Fibroblast of lung (primary cell): ENCODE data around the gene SLC35C1.

Experiments
- EZH2 ChIP-seq: IDR thresholded peaks from 2 replicates; pipeline ENCODE4 v1.5.1; 2012; ENCODE audit warnings: low read length, control low read depth, mild to moderate bottlenecking; ENCODE audit errors: missing control alignments
- TF ChIP-seq, protein P1 (sequence below), 2 donors: IDR thresholded peaks in 1 of 2; conservative IDR thresholded peaks in 1 of 2; 1 replicate in 1 of 2; 2 replicates in 1 of 2; pipeline ENCODE4 v1.5.1; 2011 to 2012; ENCODE audit warnings: low read length in 2 of 2, control low read depth in 1 of 2, inconsistent platforms in 1 of 2, low read depth in 1 of 2, mild to moderate bottlenecking in 1 of 2

DNA sequence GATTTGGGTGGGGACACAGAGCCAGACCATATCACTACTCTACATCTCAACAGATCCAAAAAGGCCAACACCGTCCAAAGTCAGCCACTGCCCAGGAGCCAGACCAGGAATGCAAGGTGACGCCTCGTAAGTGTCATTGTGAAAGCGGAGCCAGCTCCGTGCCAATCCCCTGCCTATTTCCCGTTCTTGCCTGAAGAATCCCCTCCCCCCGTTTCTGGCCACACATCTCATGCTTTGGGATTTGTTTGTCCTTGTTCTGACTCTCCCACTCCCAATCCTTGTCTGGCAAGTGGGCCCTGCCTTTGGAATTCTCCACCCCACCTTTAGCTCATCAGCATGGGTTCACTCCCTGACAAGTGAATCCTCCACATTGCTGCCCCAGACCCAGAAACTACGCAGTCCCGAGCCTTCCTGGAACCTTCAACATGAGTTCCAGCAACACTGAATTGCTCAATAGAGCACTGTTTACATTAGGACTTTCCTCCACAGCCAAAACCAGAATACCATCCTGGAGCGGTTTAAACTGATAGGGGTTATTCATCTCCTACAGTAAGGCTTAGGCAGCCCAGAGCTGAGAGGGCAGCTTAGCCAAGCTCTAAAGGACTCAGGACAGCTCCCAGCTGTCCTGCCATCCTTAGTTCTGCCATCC is 6.0 kb upstream of the SLC35C1 start:
- TF ChIP-seq, protein P1, sequence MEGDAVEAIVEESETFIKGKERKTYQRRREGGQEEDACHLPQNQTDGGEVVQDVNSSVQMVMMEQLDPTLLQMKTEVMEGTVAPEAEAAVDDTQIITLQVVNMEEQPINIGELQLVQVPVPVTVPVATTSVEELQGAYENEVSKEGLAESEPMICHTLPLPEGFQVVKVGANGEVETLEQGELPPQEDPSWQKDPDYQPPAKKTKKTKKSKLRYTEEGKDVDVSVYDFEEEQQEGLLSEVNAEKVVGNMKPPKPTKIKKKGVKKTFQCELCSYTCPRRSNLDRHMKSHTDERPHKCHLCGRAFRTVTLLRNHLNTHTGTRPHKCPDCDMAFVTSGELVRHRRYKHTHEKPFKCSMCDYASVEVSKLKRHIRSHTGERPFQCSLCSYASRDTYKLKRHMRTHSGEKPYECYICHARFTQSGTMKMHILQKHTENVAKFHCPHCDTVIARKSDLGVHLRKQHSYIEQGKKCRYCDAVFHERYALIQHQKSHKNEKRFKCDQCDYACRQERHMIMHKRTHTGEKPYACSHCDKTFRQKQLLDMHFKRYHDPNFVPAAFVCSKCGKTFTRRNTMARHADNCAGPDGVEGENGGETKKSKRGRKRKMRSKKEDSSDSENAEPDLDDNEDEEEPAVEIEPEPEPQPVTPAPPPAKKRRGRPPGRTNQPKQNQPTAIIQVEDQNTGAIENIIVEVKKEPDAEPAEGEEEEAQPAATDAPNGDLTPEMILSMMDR (conservative IDR thresholded peaks at IDR 0.05 in 1 of 2, IDR thresholded peaks at IDR 0.05 in 1 of 2; ENCODE audit: low read depth in 1 of 2, low read length in 2 of 2), result no peak
- TF ChIP-seq EZH2, result no peak
